Stimulated activated memory B cell treated with anti-CD40 and anti-IgM and Interleukin-4, amounts not matched to agents 10 μg/mL and 1 μg/mL and 100 μg/mL, for 72 hours (primary cell): Measurements from ENCODE around the gene NRP2.
A peak's percentile ranks its signal among the peaks of the same experiment; 100 is the strongest.

Experiments
- ATAC-seq: fragments of 150-1000 bp; cut with Tn5 transposase; 2 replicates; pipeline ENCODE4 v1.10.0; 2021
- H3K27ac Mint-ChIP-seq: one replicate; pipeline ENCODE4 v1.8.0; 2022; ENCODE audit warnings: mild to moderate bottlenecking, mixed read lengths
- H3K27me3 Mint-ChIP-seq: one replicate; pipeline ENCODE4 v1.8.0; 2022; ENCODE audit warnings: mixed read lengths
- H3K36me3 Mint-ChIP-seq: one replicate; pipeline ENCODE4 v1.8.0; 2022; ENCODE audit warnings: mixed read lengths
- H3K4me1 Mint-ChIP-seq: one replicate; pipeline ENCODE4 v1.8.0; 2022; ENCODE audit warnings: mixed read lengths
- H3K4me3 Mint-ChIP-seq: one replicate; pipeline ENCODE4 v1.8.0; 2022; ENCODE audit warnings: mild to moderate bottlenecking, moderate library complexity, mixed read lengths
- H3K9me3 Mint-ChIP-seq: one replicate; pipeline ENCODE4 v1.8.0; 2022; ENCODE audit warnings: mixed read lengths

Gene NRP2

GRCh38 chr2:205655779-205656456 is 26.4 kb upstream of the NRP2 start:
- H3K36me3 Mint-ChIP-seq = no peaks in the 10 kb centered on the region
- no peaks in the 10 kb centered on the region for H3K9me3 Mint-ChIP-seq
- no peak overlapping the region for H3K4me3 Mint-ChIP-seq
- H3K27me3 Mint-ChIP-seq = peaks cover 40% of the 10 kb centered on the region
- ATAC-seq = no peak
- no peak overlapping the region for H3K27ac Mint-ChIP-seq
- peaks cover 17% of the 10 kb centered on the region for H3K4me1 Mint-ChIP-seq

GRCh38 chr2:205656461-205656860 is 25.8 kb upstream of the NRP2 start:
- no peaks in the 10 kb centered on the region for H3K9me3 Mint-ChIP-seq
- no peak for ATAC-seq
- H3K36me3 Mint-ChIP-seq = no peaks in the 10 kb centered on the region
- H3K4me1 Mint-ChIP-seq = peaks cover 20% of the 10 kb centered on the region
- H3K27me3 Mint-ChIP-seq = peaks cover 34% of the 10 kb centered on the region
- no peak overlapping the region for H3K4me3 Mint-ChIP-seq
- H3K27ac Mint-ChIP-seq = no peak overlapping the region

GRCh38 chr2:205656941-205657340 is 25.4 kb upstream of the NRP2 start:
- Mint-ChIP-seq H3K4me3 (no peak overlapping the region), H3K27ac (no peak overlapping the region), H3K9me3 (no peaks in the 10 kb centered on the region), H3K4me1 (peaks cover 15% of the 10 kb centered on the region), H3K27me3 (peaks cover 30% of the 10 kb centered on the region), H3K36me3 (no peaks in the 10 kb centered on the region)
- ATAC-seq = no peak

- Mint-ChIP-seq H3K27me3 (peaks cover 24% of the 10 kb centered on the region), H3K27ac (no peak overlapping the region), H3K4me1 (peaks cover 20% of the 10 kb centered on the region), H3K36me3 (no peaks in the 10 kb centered on the region), H3K9me3 (no peaks in the 10 kb centered on the region), H3K4me3 (no peak overlapping the region)
- no peak for ATAC-seq
These were observed 24.7 kb upstream of the NRP2 start for GRCh38 chr2:205657579-205657978.

- Mint-ChIP-seq H3K27me3 (peaks cover 20% of the 10 kb centered on the region), H3K9me3 (no peaks in the 10 kb centered on the region), H3K4me1 (peaks cover 22% of the 10 kb centered on the region), H3K27ac (no peak overlapping the region), H3K36me3 (no peaks in the 10 kb centered on the region), H3K4me3 (no peak overlapping the region)
- ATAC-seq = no peak
These were observed 24.2 kb upstream of the NRP2 start for GRCh38 chr2:205658068-205658467.

GRCh38 chr2:205658572-205658971 is 23.7 kb upstream of the NRP2 start:
- no peak overlapping the region for H3K27ac Mint-ChIP-seq
- ATAC-seq = no peak
- H3K9me3 Mint-ChIP-seq = no peaks in the 10 kb centered on the region
- no peak overlapping the region for H3K4me3 Mint-ChIP-seq
- H3K27me3 Mint-ChIP-seq = peaks cover 16% of the 10 kb centered on the region
- peaks cover 22% of the 10 kb centered on the region for H3K4me1 Mint-ChIP-seq
- no peaks in the 10 kb centered on the region for H3K36me3 Mint-ChIP-seq

GRCh38 chr2:205659922-205660321 is 22.4 kb upstream of the NRP2 start:
- ATAC-seq = no peak
- Mint-ChIP-seq H3K36me3 (no peaks in the 10 kb centered on the region), H3K4me1 (peaks cover 22% of the 10 kb centered on the region), H3K27me3 (peaks cover 16% of the 10 kb centered on the region), H3K4me3 (no peak overlapping the region), H3K27ac (no peak overlapping the region), H3K9me3 (no peaks in the 10 kb centered on the region)

- Mint-ChIP-seq H3K9me3 (no peaks in the 10 kb centered on the region), H3K4me3 (no peak overlapping the region), H3K27me3 (peaks cover 9% of the 10 kb centered on the region), H3K27ac (no peak overlapping the region), H3K4me1 (peaks cover 22% of the 10 kb centered on the region), H3K36me3 (no peaks in the 10 kb centered on the region)
- peak; percentile 76 for ATAC-seq
These were observed 21.7 kb upstream of the NRP2 start for GRCh38 chr2:205660521-205661124.

- no peak for ATAC-seq
- no peaks in the 10 kb centered on the region for H3K36me3 Mint-ChIP-seq
- peaks cover 22% of the 10 kb centered on the region for H3K4me1 Mint-ChIP-seq
- H3K9me3 Mint-ChIP-seq = no peaks in the 10 kb centered on the region
- no peak overlapping the region for H3K27ac Mint-ChIP-seq
- H3K4me3 Mint-ChIP-seq = no peak overlapping the region
- peaks cover 8% of the 10 kb centered on the region for H3K27me3 Mint-ChIP-seq
These were observed 21.0 kb upstream of the NRP2 start for GRCh38 chr2:205661281-205661680.

- H3K27me3 Mint-ChIP-seq = peaks cover 11% of the 10 kb centered on the region
- no peaks in the 10 kb centered on the region for H3K9me3 Mint-ChIP-seq
- H3K4me1 Mint-ChIP-seq = peaks cover 22% of the 10 kb centered on the region
- ATAC-seq = peak; percentile 48
- H3K4me3 Mint-ChIP-seq = no peak overlapping the region
- H3K27ac Mint-ChIP-seq = no peak overlapping the region
- H3K36me3 Mint-ChIP-seq = no peaks in the 10 kb centered on the region
These were observed 19.9 kb upstream of the NRP2 start for GRCh38 chr2:205662206-205662965.

- H3K27me3 Mint-ChIP-seq = peaks cover 37% of the 10 kb centered on the region
- H3K9me3 Mint-ChIP-seq = peaks cover 3% of the 10 kb centered on the region
- H3K36me3 Mint-ChIP-seq = no peaks in the 10 kb centered on the region
- peaks cover 12% of the 10 kb centered on the region for H3K4me1 Mint-ChIP-seq
- no peak overlapping the region for H3K4me3 Mint-ChIP-seq
- H3K27ac Mint-ChIP-seq = no peak overlapping the region
- no peak for ATAC-seq
These were observed 16.5 kb upstream of the NRP2 start for GRCh38 chr2:205665791-205666190.

GRCh38 chr2:205670292-205670691 is 12.0 kb upstream of the NRP2 start:
- H3K4me1 Mint-ChIP-seq = no peaks in the 10 kb centered on the region
- no peak for ATAC-seq
- H3K27me3 Mint-ChIP-seq = peaks cover 48% of the 10 kb centered on the region
- H3K4me3 Mint-ChIP-seq = no peak overlapping the region
- H3K27ac Mint-ChIP-seq = no peak overlapping the region
- H3K9me3 Mint-ChIP-seq = peaks cover 3% of the 10 kb centered on the region
- H3K36me3 Mint-ChIP-seq = no peaks in the 10 kb centered on the region

- no peaks in the 10 kb centered on the region for H3K36me3 Mint-ChIP-seq
- H3K9me3 Mint-ChIP-seq = peaks cover 3% of the 10 kb centered on the region
- H3K4me3 Mint-ChIP-seq = no peak overlapping the region
- no peak overlapping the region for H3K27ac Mint-ChIP-seq
- no peak for ATAC-seq
- peaks cover 36% of the 10 kb centered on the region for H3K27me3 Mint-ChIP-seq
- no peaks in the 10 kb centered on the region for H3K4me1 Mint-ChIP-seq
These were observed 9.0 kb upstream of the NRP2 start for GRCh38 chr2:205673312-205673711.

- no peak for ATAC-seq
- H3K36me3 Mint-ChIP-seq = no peaks in the 10 kb centered on the region
- no peak overlapping the region for H3K27ac Mint-ChIP-seq
- no peak overlapping the region for H3K4me3 Mint-ChIP-seq
- no peaks in the 10 kb centered on the region for H3K9me3 Mint-ChIP-seq
- H3K4me1 Mint-ChIP-seq = peaks cover 7% of the 10 kb centered on the region
- H3K27me3 Mint-ChIP-seq = peaks cover 9% of the 10 kb centered on the region
These were observed 6.3 kb upstream of the NRP2 start for GRCh38 chr2:205675861-205676516.

- Mint-ChIP-seq H3K4me3 (no peak overlapping the region), H3K4me1 (peaks cover 26% of the 10 kb centered on the region), H3K9me3 (no peaks in the 10 kb centered on the region), H3K36me3 (no peaks in the 10 kb centered on the region), H3K27ac (no peak overlapping the region), H3K27me3 (peaks cover 9% of the 10 kb centered on the region)
- no peak for ATAC-seq
These were observed 3.7 kb upstream of the NRP2 start for GRCh38 chr2:205678541-205679142.
